Measurements from ENCODE around the gene SIX5. TPM values are rescaled to one million over a fixed set of nuclear protein-coding genes. Genes with fewer than 3 reads are reported as not detected.

The SIX5 gene
- total RNA-seq, 1 donor = 9.5 TPM

- DNase-seq (ENCODE audit: low read depth) = no peak
- no peak for TF ChIP-seq CTCF (IDR thresholded peaks at IDR 0.05; ENCODE audit: insufficient read depth, low read length)
- H3K4me3 ChIP-seq (ENCODE audit: low read depth, low read length) = no peak overlapping the region
Measured at GRCh38 chr19:45715139-45715538, 53.9 kb downstream of the SIX5 start.

Other genes starting within 250 kb of the SIX5 start
- gene OPA3, start 184.4 kb downstream of the SIX5 start, total RNA-seq (ENCODE audit: low replicate concordance) = 8.8 and 9.6 TPM in 2 replicates
- gene GPR4, start 167.0 kb downstream of the SIX5 start, total RNA-seq (ENCODE audit: low replicate concordance) = 0.16 TPM in 1 of 2 replicates, not detected in the other
- gene EML2, start 129.9 kb downstream of the SIX5 start, total RNA-seq (ENCODE audit: low replicate concordance) = 9.9 and 23.4 TPM in 2 replicates
- 0.57 TPM in 1 of 2 replicates, not detected in the other for gene GIPR, start 101.0 kb downstream of the SIX5 start, total RNA-seq (ENCODE audit: low replicate concordance)
- 303 and 325 TPM in 2 replicates for gene SNRPD2, start 77.3 kb downstream of the SIX5 start, total RNA-seq (ENCODE audit: low replicate concordance)
- gene QPCTL, start 76.6 kb downstream of the SIX5 start, total RNA-seq (ENCODE audit: low replicate concordance) = 3.3 and 8.0 TPM in 2 replicates
- gene FBXO46, start 38.4 kb downstream of the SIX5 start, total RNA-seq (ENCODE audit: low replicate concordance) = 6.6 and 6.8 TPM in 2 replicates
- not detected in 2 replicates for gene MEIOSIN, start 35.8 kb downstream of the SIX5 start, total RNA-seq (ENCODE audit: low replicate concordance)
- gene DMPK, start 13.2 kb upstream of the SIX5 start, total RNA-seq (ENCODE audit: low replicate concordance) = 46.5 and 85.2 TPM in 2 replicates
- 28.6 and 41.4 TPM in 2 replicates for gene DMWD, start 23.6 kb upstream of the SIX5 start, total RNA-seq (ENCODE audit: low replicate concordance)
- 0.18 TPM in 1 of 2 replicates, not detected in the other for gene RSPH6A, start 46.1 kb upstream of the SIX5 start, total RNA-seq (ENCODE audit: low replicate concordance)
- 21.3 and 38.1 TPM in 2 replicates for gene SYMPK, start 93.9 kb upstream of the SIX5 start, total RNA-seq (ENCODE audit: low replicate concordance)
- not detected in 2 replicates for gene FOXA3, start 95.1 kb upstream of the SIX5 start, total RNA-seq (ENCODE audit: low replicate concordance)
- 21.3 and 25.7 TPM in 2 replicates for gene IRF2BP1, start 116.9 kb upstream of the SIX5 start, total RNA-seq (ENCODE audit: low replicate concordance)
- gene MYPOP, start 133.4 kb upstream of the SIX5 start, total RNA-seq (ENCODE audit: low replicate concordance) = 0.33 and 2.4 TPM in 2 replicates
- gene NANOS2, start 145.5 kb upstream of the SIX5 start, total RNA-seq (ENCODE audit: low replicate concordance) = not detected in 2 replicates
- under 0.01 and 0.27 TPM in 2 replicates for gene NOVA2, start 204.6 kb upstream of the SIX5 start, total RNA-seq (ENCODE audit: low replicate concordance)
- 5.4 and 5.7 TPM in 2 replicates for gene CCDC61, start 226.2 kb upstream of the SIX5 start, total RNA-seq (ENCODE audit: low replicate concordance)